ENCODE data around the gene GPC1. TPM values are rescaled to one million over a fixed set of nuclear protein-coding genes. Genes with fewer than 3 reads are reported as not detected.

GPC1 gene
- total RNA-seq, 2 donors from 2014 or later = 80.7 to 447 TPM

DNA sequence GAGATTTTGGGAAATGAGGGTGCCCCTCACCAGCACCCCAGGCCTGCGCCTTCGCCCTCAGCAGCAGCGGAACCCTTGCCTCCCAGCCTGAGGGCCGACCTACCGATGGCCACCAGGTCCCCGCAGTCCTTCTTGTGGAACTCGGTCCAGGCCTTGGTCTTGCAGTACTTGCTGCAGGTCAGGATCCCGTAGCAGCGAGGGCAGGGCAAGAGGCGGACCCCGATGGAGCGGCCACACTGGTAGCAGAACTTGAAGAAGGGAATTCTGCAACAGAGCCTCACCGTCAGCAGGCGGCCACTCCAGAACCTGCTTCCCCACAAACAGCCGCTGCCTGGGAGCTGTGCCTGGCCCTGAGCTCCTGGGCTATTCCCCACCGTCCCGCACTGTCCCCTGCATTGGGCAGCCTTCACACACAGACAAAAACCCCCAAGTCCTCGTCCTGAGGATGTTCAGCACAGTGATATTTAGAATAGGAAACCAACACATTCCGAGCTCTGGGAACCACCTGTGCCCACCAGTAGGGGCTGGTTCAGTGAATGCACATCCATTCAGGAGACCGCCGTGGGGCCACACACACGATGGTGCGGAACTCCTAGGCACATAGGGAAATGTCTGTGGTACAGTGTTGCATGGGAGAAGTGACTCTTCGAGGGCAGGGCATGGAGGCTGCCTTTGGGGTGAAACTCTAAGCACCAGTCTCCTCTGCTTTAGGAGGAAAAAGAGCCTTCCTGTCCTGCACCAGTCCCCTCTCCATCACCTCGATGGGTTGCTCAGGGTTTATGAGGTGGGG is 45.6 kb downstream of the GPC1 start:
- TF ChIP-seq POLR2AphosphoS5 (IDR thresholded peaks at IDR 0.05) = no peak
- TF ChIP-seq POLR2A (IDR thresholded peaks at IDR 0.05) = no peak
- TF ChIP-seq, protein P1, sequence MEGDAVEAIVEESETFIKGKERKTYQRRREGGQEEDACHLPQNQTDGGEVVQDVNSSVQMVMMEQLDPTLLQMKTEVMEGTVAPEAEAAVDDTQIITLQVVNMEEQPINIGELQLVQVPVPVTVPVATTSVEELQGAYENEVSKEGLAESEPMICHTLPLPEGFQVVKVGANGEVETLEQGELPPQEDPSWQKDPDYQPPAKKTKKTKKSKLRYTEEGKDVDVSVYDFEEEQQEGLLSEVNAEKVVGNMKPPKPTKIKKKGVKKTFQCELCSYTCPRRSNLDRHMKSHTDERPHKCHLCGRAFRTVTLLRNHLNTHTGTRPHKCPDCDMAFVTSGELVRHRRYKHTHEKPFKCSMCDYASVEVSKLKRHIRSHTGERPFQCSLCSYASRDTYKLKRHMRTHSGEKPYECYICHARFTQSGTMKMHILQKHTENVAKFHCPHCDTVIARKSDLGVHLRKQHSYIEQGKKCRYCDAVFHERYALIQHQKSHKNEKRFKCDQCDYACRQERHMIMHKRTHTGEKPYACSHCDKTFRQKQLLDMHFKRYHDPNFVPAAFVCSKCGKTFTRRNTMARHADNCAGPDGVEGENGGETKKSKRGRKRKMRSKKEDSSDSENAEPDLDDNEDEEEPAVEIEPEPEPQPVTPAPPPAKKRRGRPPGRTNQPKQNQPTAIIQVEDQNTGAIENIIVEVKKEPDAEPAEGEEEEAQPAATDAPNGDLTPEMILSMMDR (IDR thresholded peaks at IDR 0.05) = no peak
- WGBS = 93% methylated on average over 25 of the region's 25 CpGs
- Histone ChIP-seq H3K27ac (no peak overlapping the region), H3K36me3 (no peaks in the 10 kb centered on the region), H3K4me3 (no peak overlapping the region), H3K4me1 (replicated peaks) (no peaks in the 10 kb centered on the region), H3K27me3 (replicated peaks; ENCODE audit: insufficient read depth) (no peaks in the 10 kb centered on the region), H3K9me3 (no peaks in the 10 kb centered on the region)
- intact Hi-C loops (cut with DNase I) = no loop called here
- DNase-seq (ENCODE audit: low spot score) = peak; percentile 3

DNA sequence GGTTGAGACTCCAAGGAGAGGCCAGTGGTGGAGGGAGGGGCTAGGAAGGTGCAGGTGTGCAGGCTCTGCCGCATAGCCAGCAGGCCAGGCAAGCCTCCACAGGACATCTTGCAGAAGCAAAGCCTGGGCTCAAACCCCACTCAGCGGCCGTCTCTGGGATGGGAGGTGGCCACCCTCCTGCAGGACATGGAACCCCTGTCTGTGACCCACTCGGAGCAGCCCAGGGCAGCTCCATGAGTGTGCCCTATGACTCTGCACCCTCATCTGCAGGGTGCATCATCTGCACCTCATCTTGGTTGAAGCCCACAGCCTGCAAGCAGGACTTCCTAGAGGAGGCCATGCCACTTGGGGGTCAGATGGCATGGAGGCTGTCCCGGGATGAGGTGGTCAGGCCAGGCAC is 46.3 kb downstream of the GPC1 start:
- intact Hi-C loops (cut with DNase I) = no loop called here
- no peak overlapping the region for H3K4me3 ChIP-seq
- H3K4me1 ChIP-seq (replicated peaks) = no peaks in the 10 kb centered on the region
- H3K36me3 ChIP-seq = no peaks in the 10 kb centered on the region
- no peak for DNase-seq (ENCODE audit: low spot score)
- H3K27me3 ChIP-seq (replicated peaks; ENCODE audit: insufficient read depth) = no peaks in the 10 kb centered on the region
- WGBS = 68% methylated on average over 5 of the region's 5 CpGs
- no peak for TF ChIP-seq POLR2A (IDR thresholded peaks at IDR 0.05)
- TF ChIP-seq, protein P1 (IDR thresholded peaks at IDR 0.05) = no peak
- TF ChIP-seq POLR2AphosphoS5 (IDR thresholded peaks at IDR 0.05) = no peak
- H3K27ac ChIP-seq = no peak overlapping the region
- H3K9me3 ChIP-seq = no peaks in the 10 kb centered on the region

DNA sequence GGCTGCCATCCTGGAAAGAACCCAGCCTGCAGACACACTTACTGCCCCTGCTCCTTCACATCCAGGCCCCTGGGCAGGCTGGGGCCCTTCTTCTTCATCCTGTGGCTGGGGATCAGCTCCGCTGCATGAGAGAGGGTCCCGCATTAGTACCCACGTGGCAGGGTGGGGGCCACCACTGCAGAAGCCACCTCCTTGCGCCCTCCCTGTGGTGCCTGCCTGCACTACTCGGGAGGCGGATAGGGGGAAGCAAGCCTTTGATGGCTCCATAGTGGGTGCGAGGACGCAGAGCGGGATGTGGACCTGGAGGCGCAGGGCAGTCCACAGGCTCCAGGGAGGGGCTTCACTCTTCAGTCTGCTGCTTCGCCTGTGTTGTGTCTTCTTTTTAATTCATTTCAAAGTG is 46.7 kb downstream of the GPC1 start:
- Histone ChIP-seq H3K27ac (no peak overlapping the region), H3K4me1 (replicated peaks) (no peaks in the 10 kb centered on the region), H3K27me3 (replicated peaks; ENCODE audit: insufficient read depth) (no peaks in the 10 kb centered on the region), H3K9me3 (no peaks in the 10 kb centered on the region), H3K36me3 (no peaks in the 10 kb centered on the region), H3K4me3 (no peak overlapping the region)
- intact Hi-C loops (cut with DNase I) = no loop called here
- TF ChIP-seq POLR2AphosphoS5 (IDR thresholded peaks at IDR 0.05) (no peak), POLR2A (IDR thresholded peaks at IDR 0.05) (no peak)
- TF ChIP-seq, protein P1 (IDR thresholded peaks at IDR 0.05) = no peak
- 90% methylated on average over 11 of the region's 11 CpGs for WGBS
- peak; percentile 2 for DNase-seq (ENCODE audit: low spot score)

DNA sequence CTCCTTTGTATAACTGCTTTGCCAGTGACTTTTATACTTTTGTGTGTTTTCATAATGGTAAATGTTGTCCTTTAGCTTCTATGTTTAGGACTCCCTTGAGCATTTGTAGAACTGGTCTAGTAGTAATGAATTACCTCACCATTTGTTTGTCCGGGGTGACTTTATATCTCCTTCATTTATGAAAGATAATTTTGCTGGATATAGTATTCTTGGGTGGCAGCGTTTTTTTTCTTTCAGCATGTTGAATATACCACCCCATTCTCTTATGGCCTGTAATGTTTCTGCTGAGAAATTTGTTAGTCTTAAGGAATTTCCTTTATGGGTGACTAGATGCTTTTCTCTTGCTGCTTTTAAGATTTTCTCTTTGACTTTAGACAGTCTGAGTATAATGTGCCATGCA is 56.0 kb downstream of the GPC1 start:
- H3K4me3 ChIP-seq = no peak overlapping the region
- H3K27ac ChIP-seq = no peak overlapping the region
- TF ChIP-seq POLR2A (IDR thresholded peaks at IDR 0.05) (no peak), POLR2AphosphoS5 (IDR thresholded peaks at IDR 0.05) (no peak)
- TF ChIP-seq, protein P1 (IDR thresholded peaks at IDR 0.05) = no peak
- H3K36me3 ChIP-seq = no peaks in the 10 kb centered on the region
- no peak for DNase-seq (ENCODE audit: low spot score)
- H3K4me1 ChIP-seq (replicated peaks) = no peaks in the 10 kb centered on the region
- H3K9me3 ChIP-seq = no peaks in the 10 kb centered on the region
- intact Hi-C loops (cut with DNase I) = no loop called here
- no peaks in the 10 kb centered on the region for H3K27me3 ChIP-seq (replicated peaks; ENCODE audit: insufficient read depth)
- 83% methylated on average over 2 of the region's 2 CpGs for WGBS

DNA sequence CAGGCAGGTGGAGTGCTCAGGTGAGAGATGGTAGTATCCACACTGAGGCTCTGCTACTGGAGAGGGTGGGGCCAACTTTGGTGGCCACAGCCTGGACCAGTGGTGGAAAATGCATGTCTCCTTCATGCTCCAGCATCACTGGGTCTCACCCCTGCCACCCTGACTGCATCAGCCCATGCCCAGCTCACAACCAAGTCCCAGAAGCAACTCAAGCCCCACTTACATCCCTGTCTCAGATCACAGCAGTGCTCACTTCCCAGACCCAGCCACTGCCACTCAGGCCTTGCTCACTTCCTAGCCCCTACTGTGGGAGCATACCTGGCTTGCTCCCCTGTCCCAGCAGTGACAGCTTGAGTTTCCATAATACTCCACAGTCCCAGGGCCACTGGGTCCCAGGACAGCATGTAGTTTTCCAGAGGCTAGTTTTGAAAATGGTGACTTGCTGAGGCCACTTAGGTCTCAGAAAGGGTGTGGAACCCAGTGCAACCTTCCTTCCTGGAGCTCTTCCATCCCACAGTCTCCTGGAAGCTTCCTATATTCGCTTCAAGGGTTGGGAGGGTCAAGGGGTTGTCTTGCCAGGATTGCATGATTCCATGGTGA is 58.8 kb downstream of the GPC1 start:
- no peak for DNase-seq (ENCODE audit: low spot score)
- H3K4me1 ChIP-seq (replicated peaks) = no peaks in the 10 kb centered on the region
- H3K4me3 ChIP-seq = no peak overlapping the region
- intact Hi-C loops (cut with DNase I) = no loop called here
- H3K27ac ChIP-seq = no peak overlapping the region
- TF ChIP-seq POLR2A (IDR thresholded peaks at IDR 0.05) = no peak
- TF ChIP-seq, protein P1 (IDR thresholded peaks at IDR 0.05) = no peak
- no peak for TF ChIP-seq POLR2AphosphoS5 (IDR thresholded peaks at IDR 0.05)
- no peaks in the 10 kb centered on the region for H3K36me3 ChIP-seq
- H3K27me3 ChIP-seq (replicated peaks; ENCODE audit: insufficient read depth) = no peaks in the 10 kb centered on the region
- WGBS = 89% methylated on average over 1 of the region's 1 CpG
- no peaks in the 10 kb centered on the region for H3K9me3 ChIP-seq
